Loucy (cell line): ENCODE measurements around the gene BGN.

Source experiments
- H2AFZ ChIP-seq: fragments of 200-600 bp; sonication (generic); 2 replicates; pipeline ENCODE4 v1.6.0; 2016; ENCODE audit warnings: antibody characterized with exemption, mild to moderate bottlenecking, low read length, moderate library complexity
- H3F3A ChIP-seq: fragments of 200-600 bp; 2 replicates; pipeline ENCODE4 v1.6.0; 2016; ENCODE audit warnings: antibody characterized with exemption, low read depth, mild to moderate bottlenecking
- H3K27me3 ChIP-seq: fragments of 200-600 bp; sonication (generic); 2 replicates; pipeline ENCODE4 v1.6.1; 2014; ENCODE audit warnings: low read length, mild to moderate bottlenecking; ENCODE audit not compliant: insufficient read depth, poor library complexity, severe bottlenecking
- H3K36me3 ChIP-seq: fragments of 200-600 bp; sonication (generic); 2 replicates; pipeline ENCODE4 v1.6.1; 2016; ENCODE audit warnings: low read length; ENCODE audit not compliant: insufficient read depth
- H3K4me1 ChIP-seq: fragments of 200-600 bp; sonication (generic); 2 replicates; pipeline ENCODE4 v1.5.1; 2014; ENCODE audit warnings: low read length, mild to moderate bottlenecking; ENCODE audit not compliant: insufficient read depth, poor library complexity, severe bottlenecking
- H3K4me2 ChIP-seq: fragments of 200-600 bp; sonication (generic); 2 replicates; pipeline ENCODE4 v1.6.0; 2014; ENCODE audit warnings: antibody characterized with exemption, low read length, low read depth, mild to moderate bottlenecking; ENCODE audit not compliant: poor library complexity, severe bottlenecking
- H3K4me3 ChIP-seq: fragments of 200-600 bp; sonication (generic); 2 replicates; pipeline ENCODE4 v1.5.1; 2014; ENCODE audit warnings: low read length, mild to moderate bottlenecking, mixed read lengths; ENCODE audit not compliant: poor library complexity, severe bottlenecking
- H3K79me2 ChIP-seq: fragments of 200-600 bp; sonication (generic); 2 replicates; pipeline ENCODE4 v1.6.1; 2014; ENCODE audit warnings: low read length; ENCODE audit not compliant: insufficient read depth
- H3K9ac ChIP-seq: fragments of 200-600 bp; sonication (generic); 2 replicates; pipeline ENCODE4 v1.6.0; 2014; ENCODE audit warnings: mild to moderate bottlenecking, low read depth, low read length, moderate library complexity; ENCODE audit not compliant: poor library complexity, severe bottlenecking
- H3K9me2 ChIP-seq: fragments of 200-600 bp; sonication (generic); replicated peaks from 2 replicates; pipeline ENCODE4 v1.6.1; 2016; ENCODE audit warnings: low read depth, low read length, mixed read lengths
- H3K9me3 ChIP-seq: fragments of 200-600 bp; sonication (generic); 2 replicates; pipeline ENCODE4 v1.6.1; 2014; ENCODE audit warnings: mild to moderate bottlenecking, antibody characterized with exemption, low read length, low read depth; ENCODE audit not compliant: insufficient read depth
- H4K20me1 ChIP-seq: fragments of 200-600 bp; sonication (generic); 2 replicates; pipeline ENCODE4 v1.6.0; 2014; ENCODE audit warnings: antibody characterized with exemption, low read length, mild to moderate bottlenecking; ENCODE audit not compliant: insufficient read depth, poor library complexity, severe bottlenecking
- CTCF ChIP-seq: fragments of 200-600 bp; sonication (generic); conservative IDR thresholded peaks from 2 replicates; pipeline ENCODE4 v1.5.1; 2014; ENCODE audit warnings: mild to moderate bottlenecking, antibody characterized with exemption, low read length
- EZH2phosphoT487 ChIP-seq: fragments of 200-600 bp; IDR thresholded peaks from 2 replicates; pipeline ENCODE4 v1.6.1; 2018; ENCODE audit warnings: antibody characterized with exemption, mild to moderate bottlenecking, moderate library complexity, borderline replicate concordance

BGN gene

GRCh38 chrX:153523269-153523668 is 28.5 kb downstream of the BGN start:
- no peak overlapping the region for H2AFZ ChIP-seq
- H3K79me2 ChIP-seq, result no peaks in the 10 kb centered on the region
- H3K4me1 ChIP-seq, result no peaks in the 10 kb centered on the region
- TF ChIP-seq EZH2phosphoT487 (no peak), CTCF (no peak)
- no peak overlapping the region for H3K9ac ChIP-seq
- H3K9me3 ChIP-seq, result no peaks in the 10 kb centered on the region
- no peaks in the 10 kb centered on the region for H3K27me3 ChIP-seq
- H3K36me3 ChIP-seq, result no peaks in the 10 kb centered on the region
- no peak overlapping the region for H3K4me2 ChIP-seq
- no peak overlapping the region for H3K4me3 ChIP-seq
- no peaks in the 10 kb centered on the region for H3K9me2 ChIP-seq
- H3F3A ChIP-seq, result no peaks in the 10 kb centered on the region
- H4K20me1 ChIP-seq, result no peaks in the 10 kb centered on the region

GRCh38 chrX:153524234-153524633 is 29.5 kb downstream of the BGN start:
- Histone ChIP-seq H3K4me1 (no peaks in the 10 kb centered on the region), H4K20me1 (no peaks in the 10 kb centered on the region), H3K27me3 (no peaks in the 10 kb centered on the region), H3K79me2 (no peaks in the 10 kb centered on the region), H3K36me3 (no peaks in the 10 kb centered on the region), H3K9me2 (no peaks in the 10 kb centered on the region), H2AFZ (no peak overlapping the region), H3K4me2 (no peak overlapping the region), H3K9me3 (no peaks in the 10 kb centered on the region), H3F3A (no peaks in the 10 kb centered on the region), H3K9ac (no peak overlapping the region), H3K4me3 (no peak overlapping the region)
- TF ChIP-seq EZH2phosphoT487, result no peak
- no peak for TF ChIP-seq CTCF

- no peak overlapping the region for H3K9ac ChIP-seq
- H3K36me3 ChIP-seq, result no peaks in the 10 kb centered on the region
- no peak overlapping the region for H3K4me3 ChIP-seq
- H3K4me1 ChIP-seq, result no peaks in the 10 kb centered on the region
- no peaks in the 10 kb centered on the region for H3K79me2 ChIP-seq
- H3K4me2 ChIP-seq, result no peak overlapping the region
- H3K27me3 ChIP-seq, result no peaks in the 10 kb centered on the region
- no peaks in the 10 kb centered on the region for H3F3A ChIP-seq
- no peaks in the 10 kb centered on the region for H3K9me2 ChIP-seq
- no peaks in the 10 kb centered on the region for H3K9me3 ChIP-seq
- TF ChIP-seq EZH2phosphoT487, result no peak
- no peak for TF ChIP-seq CTCF
- no peak overlapping the region for H2AFZ ChIP-seq
- no peaks in the 10 kb centered on the region for H4K20me1 ChIP-seq
These were observed 30.7 kb downstream of the BGN start for GRCh38 chrX:153525451-153525850.
